LNCAP (cell line): ENCODE measurements around the gene PGAP2.

Experiments
- TF ChIP-seq, protein P1 (sequence below): fragments of 450-650 bp; IDR thresholded peaks from 2 replicates; pipeline ENCODE4 v1.5.1; 2017; ENCODE audit warnings: mild to moderate bottlenecking

The PGAP2 gene

DNA sequence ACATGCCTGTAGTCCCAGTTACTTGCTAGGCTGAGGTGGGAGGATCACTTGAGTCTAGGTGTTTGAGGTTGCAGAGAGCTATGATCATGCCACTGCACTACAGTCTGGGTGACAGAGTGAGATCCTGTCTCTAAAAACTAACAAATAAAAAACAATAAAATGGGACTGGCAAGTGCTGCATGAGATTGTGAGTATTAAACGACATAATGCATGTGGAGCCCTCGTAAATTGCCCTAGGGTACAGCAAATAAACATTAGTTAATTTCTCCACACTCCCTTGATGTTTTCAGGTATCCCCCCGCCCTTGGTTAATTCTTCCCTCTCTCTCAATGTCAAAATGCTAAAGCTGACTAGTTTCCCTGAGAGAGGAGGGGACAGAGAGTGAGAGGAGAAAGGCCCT lies 37.3 kb downstream of the PGAP2 start:
- TF ChIP-seq, protein P1, sequence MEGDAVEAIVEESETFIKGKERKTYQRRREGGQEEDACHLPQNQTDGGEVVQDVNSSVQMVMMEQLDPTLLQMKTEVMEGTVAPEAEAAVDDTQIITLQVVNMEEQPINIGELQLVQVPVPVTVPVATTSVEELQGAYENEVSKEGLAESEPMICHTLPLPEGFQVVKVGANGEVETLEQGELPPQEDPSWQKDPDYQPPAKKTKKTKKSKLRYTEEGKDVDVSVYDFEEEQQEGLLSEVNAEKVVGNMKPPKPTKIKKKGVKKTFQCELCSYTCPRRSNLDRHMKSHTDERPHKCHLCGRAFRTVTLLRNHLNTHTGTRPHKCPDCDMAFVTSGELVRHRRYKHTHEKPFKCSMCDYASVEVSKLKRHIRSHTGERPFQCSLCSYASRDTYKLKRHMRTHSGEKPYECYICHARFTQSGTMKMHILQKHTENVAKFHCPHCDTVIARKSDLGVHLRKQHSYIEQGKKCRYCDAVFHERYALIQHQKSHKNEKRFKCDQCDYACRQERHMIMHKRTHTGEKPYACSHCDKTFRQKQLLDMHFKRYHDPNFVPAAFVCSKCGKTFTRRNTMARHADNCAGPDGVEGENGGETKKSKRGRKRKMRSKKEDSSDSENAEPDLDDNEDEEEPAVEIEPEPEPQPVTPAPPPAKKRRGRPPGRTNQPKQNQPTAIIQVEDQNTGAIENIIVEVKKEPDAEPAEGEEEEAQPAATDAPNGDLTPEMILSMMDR = no peak

DNA sequence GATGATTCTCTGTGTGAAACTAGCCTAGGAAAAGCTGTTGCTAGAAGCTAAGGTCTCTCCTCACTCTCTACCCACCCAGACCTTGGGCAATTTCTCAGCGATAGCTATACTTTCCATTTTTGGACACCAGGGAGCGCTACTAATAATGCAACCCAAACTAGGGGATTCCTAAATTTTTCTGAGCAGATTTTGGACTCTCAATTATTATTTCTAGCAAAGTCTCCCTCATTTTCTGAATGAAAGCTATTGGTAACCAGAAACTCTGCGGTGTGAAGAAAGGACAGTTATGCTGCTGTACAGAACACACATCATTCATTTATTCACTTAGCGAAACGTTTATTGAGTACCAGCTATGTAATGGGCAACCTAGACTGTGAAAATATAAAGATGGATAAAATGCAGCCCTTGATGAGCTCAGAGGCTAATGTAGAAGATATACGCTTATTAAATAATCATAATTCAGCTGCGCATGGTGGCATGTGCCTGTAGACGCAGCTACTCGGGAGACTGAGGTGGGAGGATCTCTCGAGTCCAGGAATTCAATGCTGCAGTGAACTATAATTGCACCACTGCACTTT lies 41.0 kb downstream of the PGAP2 start:
- TF ChIP-seq, protein P1 = peak; percentile 77

DNA sequence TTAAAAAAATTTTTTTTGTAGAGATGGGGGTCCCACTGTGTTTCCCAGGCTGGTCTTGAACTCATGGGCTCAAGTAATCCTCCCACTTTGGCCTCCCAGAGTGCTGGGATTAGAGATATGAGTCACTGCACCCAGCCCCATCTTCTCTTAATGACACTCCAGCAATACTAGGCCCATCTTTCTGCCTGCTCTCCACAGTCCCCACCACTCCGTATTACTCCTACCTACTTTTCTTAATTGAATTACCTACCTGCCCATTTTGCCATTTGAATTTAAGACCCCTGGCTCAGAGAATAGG lies 45.1 kb downstream of the PGAP2 start:
- TF ChIP-seq, protein P1 = no peak

DNA sequence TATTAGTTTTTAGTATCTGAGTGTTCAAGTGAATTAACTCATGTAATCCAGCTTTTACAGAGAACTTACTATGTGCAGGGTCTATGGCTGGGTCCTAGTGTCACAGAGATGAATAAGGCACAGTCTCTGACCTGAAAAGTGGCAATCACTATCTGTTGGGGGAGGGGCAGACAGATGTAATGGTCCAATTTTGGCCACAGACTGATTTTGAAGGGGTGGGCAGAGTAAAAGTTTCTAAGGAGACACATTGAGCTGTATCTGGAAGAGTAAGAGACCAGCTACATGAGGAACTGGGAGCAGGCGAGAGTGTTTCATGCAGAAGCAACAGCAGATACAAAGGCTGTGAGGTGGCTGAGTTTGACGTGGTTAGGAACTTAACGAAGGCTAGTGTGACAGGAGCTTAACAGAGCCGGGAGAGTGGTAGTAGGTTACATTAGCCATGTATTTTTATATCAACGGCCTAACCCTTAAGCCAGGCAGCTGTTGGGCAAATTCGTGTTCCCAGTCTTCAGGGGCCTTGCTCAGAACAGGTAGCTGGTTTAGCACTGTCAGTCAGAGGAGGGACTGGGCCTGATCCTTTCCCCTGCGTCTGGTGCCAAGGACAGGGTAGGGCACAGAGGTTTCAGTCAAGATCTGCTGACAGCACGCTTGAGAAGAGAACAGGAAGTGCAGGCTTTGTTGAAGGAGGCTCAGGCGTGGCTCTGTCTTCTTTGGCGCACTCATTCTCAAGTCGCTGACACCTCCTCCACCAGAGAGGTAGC lies 45.7 kb downstream of the PGAP2 start:
- TF ChIP-seq, protein P1 = no peak

DNA sequence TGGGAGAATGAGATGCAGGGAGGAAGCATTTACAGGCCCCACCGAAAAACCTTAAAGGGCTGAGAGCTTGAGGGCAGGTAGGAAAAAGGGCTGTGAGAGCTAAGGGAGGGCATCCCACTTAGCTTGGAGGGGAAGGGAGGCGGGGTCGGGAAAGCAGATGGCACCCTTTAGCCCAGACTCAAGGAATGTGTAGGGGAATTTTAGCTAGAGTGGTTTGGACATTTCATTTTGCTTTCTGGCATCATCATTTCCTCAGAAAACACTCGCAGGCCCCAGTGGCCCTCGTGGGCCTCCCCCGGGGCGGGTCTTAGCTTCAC lies 46.3 kb downstream of the PGAP2 start:
- TF ChIP-seq, protein P1 = no peak

DNA sequence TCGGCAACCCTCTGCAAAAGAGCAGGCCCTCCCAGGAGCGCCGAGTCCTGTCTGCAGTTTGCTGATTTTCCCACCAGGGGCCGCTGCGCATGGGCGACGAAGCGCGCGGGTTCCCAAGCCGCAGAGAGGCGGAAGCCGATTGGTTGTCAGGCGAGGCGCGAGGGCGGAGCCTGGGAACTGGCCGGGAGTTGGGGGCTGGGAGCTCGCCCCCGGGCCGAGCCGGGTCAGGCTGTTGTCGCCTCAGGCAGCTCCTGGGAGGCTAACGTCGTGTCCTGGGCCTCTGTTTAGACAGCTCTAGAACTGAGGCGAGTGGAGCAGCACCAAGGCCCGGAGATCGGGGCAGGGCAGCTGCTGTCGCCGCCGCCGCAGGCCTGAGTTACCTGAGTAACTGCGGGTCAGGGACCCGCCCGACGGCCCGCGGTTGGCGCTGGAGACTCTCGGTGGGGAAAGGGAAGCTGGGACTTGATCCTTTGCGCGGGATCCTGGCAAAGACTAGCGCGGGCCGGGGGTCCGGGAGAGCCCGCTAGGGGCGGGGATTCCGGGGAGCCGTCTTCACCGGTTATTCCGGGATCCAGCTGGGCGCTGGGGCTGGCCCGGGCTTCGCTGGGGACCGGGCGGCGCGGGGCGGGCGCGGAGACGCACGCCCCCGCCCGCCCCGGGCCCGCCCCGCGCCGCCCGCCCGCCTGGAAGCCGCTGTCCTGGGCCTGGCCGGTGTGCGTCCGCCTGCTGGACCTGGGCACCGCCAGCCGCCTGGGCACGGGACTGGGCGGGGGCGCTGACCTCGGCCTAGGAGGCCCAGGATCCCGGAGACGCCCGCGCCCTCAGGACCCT lies 46.8 kb downstream of the PGAP2 start, which contains the start of gene STIM1:
TSS of gene STIM1 (plus strand) at position 688 of the 831 bp plus-strand sequence. CDS start 607 bp downstream, outside the sequence.
- TF ChIP-seq, protein P1 = peak; percentile 96

DNA sequence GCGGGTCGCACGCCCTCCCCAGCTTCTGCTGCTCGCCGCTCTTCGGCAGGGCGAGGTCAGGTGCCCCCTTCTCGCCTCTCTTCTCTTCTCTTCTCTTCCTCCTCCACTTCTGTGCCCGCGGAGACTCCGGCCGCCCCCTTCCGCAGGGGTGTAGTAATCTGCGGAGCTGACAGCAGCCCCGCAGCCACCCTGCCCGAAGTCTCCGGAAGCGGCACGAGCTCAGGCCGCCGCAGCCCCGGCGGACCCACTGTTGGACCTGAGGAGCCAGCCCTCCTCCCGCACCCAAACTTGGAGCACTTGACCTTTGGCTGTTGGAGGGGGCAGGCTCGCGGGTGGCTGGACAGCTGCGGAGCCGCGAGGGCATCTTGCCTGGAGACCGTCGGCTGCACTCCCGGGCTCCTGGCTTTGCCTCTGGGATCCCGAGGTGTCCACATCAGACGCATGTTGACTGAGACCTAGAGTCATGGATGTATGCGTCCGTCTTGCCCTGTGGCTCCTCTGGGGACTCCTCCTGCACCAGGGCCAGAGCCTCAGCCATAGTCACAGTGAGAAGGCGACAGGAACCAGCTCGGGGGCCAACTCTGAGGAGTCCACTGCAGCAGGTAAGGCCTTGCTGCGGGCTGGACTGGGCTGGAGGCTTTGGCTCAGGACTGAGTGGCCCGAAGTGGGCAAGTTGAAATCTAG lies 47.6 kb downstream of the PGAP2 start:
- TF ChIP-seq, protein P1 = no peak
